ENCODE results near the gene PLCL1. TPM values are rescaled to one million over a fixed set of nuclear protein-coding genes. Genes with fewer than 3 reads are reported as not detected.

The PLCL1 gene
- total and polyA plus RNA-seq, 2 donors (not counting 3 experiments of a cell fraction or from before 2014, with no cell fraction given), result 0.79 to 3.4 TPM

DNA sequence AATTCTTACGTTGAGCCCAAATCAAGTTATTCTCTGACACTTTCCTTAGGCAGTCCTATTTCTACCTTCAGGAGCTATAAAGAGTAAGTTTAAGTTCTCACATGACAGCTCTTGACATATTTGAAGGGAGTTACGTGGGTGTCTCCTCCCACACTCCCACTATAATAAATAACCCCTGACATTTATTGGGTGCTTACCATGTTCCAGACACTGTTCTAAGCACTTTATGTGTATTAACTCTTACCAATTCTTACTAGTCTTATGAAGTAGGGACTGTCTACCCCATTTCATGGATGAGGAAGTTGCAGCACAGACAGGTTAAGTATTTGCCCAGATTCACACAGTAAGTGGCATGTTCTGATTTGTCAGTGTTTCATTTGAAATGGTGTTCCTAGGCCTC, 17.9 kb downstream of the PLCL1 start:
- dilution Hi-C loops (cut with MboI; ENCODE audit: extremely low pct_ligation_motif_present, low sequenced_read_pairs) (no loop called here), intact Hi-C loops (cut with micrococcal nuclease) (no loop called here)
- TF ChIP-seq, protein P1, sequence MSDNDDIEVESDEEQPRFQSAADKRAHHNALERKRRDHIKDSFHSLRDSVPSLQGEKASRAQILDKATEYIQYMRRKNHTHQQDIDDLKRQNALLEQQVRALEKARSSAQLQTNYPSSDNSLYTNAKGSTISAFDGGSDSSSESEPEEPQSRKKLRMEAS (IDR thresholded peaks at IDR 0.05; ENCODE audit: insufficient read depth, insufficient read length), result no peak
- TF ChIP-seq FOS (IDR thresholded peaks at IDR 0.05; ENCODE audit: borderline replicate concordance, insufficient read depth, low read length) (no peak), POLR2AphosphoS5 (IDR thresholded peaks at IDR 0.05; ENCODE audit: insufficient read depth, low read depth, low read length) (no peak), MYC (IDR thresholded peaks at IDR 0.05; ENCODE audit: low read depth, low read length) (no peak), EZH2 (IDR thresholded peaks at IDR 0.05; ENCODE audit: borderline replicate concordance, low read depth, low read length, severe bottlenecking) (no peak), POLR2A (IDR thresholded peaks at IDR 0.05; ENCODE audit: low read depth, low read length) (no peak), GATA2 (IDR thresholded peaks at IDR 0.05; ENCODE audit: insufficient read depth, insufficient read length, low read depth, low read length) (no peak), JUN (IDR thresholded peaks at IDR 0.05; ENCODE audit: borderline replicate concordance, insufficient read depth, insufficient read length, low read depth) (no peak)
- TF ChIP-seq, protein P2, sequence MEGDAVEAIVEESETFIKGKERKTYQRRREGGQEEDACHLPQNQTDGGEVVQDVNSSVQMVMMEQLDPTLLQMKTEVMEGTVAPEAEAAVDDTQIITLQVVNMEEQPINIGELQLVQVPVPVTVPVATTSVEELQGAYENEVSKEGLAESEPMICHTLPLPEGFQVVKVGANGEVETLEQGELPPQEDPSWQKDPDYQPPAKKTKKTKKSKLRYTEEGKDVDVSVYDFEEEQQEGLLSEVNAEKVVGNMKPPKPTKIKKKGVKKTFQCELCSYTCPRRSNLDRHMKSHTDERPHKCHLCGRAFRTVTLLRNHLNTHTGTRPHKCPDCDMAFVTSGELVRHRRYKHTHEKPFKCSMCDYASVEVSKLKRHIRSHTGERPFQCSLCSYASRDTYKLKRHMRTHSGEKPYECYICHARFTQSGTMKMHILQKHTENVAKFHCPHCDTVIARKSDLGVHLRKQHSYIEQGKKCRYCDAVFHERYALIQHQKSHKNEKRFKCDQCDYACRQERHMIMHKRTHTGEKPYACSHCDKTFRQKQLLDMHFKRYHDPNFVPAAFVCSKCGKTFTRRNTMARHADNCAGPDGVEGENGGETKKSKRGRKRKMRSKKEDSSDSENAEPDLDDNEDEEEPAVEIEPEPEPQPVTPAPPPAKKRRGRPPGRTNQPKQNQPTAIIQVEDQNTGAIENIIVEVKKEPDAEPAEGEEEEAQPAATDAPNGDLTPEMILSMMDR (IDR thresholded peaks at IDR 0.05; ENCODE audit: extremely low read depth in 1 of 2, insufficient read depth in 1 of 2, low read depth in 1 of 2, low read length in 2 of 2), result no peak
- no peak overlapping the region for H3K27ac ChIP-seq (ENCODE audit: insufficient read depth, low read depth, low read length)
- H3K9ac ChIP-seq (replicated peaks; ENCODE audit: extremely low read depth, insufficient read depth, low read length), result no peak overlapping the region
- no peaks in the 10 kb centered on the region for H3K79me2 ChIP-seq (ENCODE audit: control insufficient read depth, insufficient read depth, low read length)
- ChIA-PET CTCF (interaction anchor here (1.4 kb wide), 1 partner anchor 9 kb away, joined by 4 read pairs; no protein-coding TSS in a partner anchor), POLR2A (no interaction called here)
- H3K4me1 ChIP-seq (ENCODE audit: control insufficient read depth, extremely low read depth, insufficient read depth, low read length), result peaks cover 6% of the 10 kb centered on the region
- no peaks in the 10 kb centered on the region for H4K20me1 ChIP-seq (replicated peaks; ENCODE audit: control insufficient read depth, extremely low read depth, insufficient read depth, low read length)
- H3K27me3 ChIP-seq (ENCODE audit: control insufficient read depth in 2 of 2, insufficient read depth in 2 of 2, low read length in 2 of 2), result no peaks in the 10 kb centered on the region
- no peak overlapping the region for H3K4me2 ChIP-seq (ENCODE audit: insufficient read depth, low read length)
- BruUV-seq (replicated peaks), result no TSS peak
- FAIRE-seq (no peak), DNase-seq (ENCODE audit: low read depth, low spot score) (no peak)
- no peaks in the 10 kb centered on the region for H3K9me3 ChIP-seq (replicated peaks; ENCODE audit: control insufficient read depth, insufficient read depth, low read length)
- no peaks in the 10 kb centered on the region for H3K36me3 ChIP-seq (ENCODE audit: control insufficient read depth in 2 of 2, extremely low read depth in 1 of 2, insufficient read depth in 2 of 2, low read length in 2 of 2)
- H3K9me1 ChIP-seq (replicated peaks; ENCODE audit: control insufficient read depth, extremely low read depth, insufficient read depth, low read length), result no peaks in the 10 kb centered on the region
- H2AFZ ChIP-seq (ENCODE audit: low read depth, low read length), result no peak overlapping the region
- no peak overlapping the region for H3K4me3 ChIP-seq (replicated peaks in 1 of 3; ENCODE audit: insufficient read depth in 1 of 3, low read depth in 1 of 3, low read length in 3 of 3)
